HG02798 (cell line): ENCODE results near the gene ZNF23.

ENCODE experiments used
- ATAC-seq: cut with Tn5 transposase; IDR thresholded peaks from one replicate; pipeline ENCODE4 v1.9.1; 2021; ENCODE audit warnings: mild to moderate bottlenecking; ENCODE audit not compliant: unreplicated experiment, poor library complexity

The ZNF23 gene

DNA sequence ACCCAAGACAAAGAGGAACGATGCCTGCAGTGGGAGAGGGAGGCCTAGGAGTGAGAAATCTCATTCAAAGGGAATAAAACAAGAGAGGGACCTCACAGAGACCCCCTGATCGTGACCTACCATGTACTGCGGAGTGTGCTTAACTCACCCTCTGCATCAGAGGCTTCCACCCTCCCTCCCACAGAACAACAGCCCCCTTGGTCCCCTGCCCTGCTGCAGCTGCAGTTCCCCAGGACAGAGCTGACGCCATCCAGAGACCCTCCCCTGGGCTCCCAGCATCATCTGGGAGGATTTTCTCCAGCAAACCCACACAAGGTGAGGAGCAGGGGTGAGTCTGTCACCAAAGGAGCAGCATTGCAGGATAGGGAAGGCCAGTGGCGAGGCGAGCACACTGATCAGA lies 60.0 kb downstream of the ZNF23 start:
- no peak for ATAC-seq

DNA sequence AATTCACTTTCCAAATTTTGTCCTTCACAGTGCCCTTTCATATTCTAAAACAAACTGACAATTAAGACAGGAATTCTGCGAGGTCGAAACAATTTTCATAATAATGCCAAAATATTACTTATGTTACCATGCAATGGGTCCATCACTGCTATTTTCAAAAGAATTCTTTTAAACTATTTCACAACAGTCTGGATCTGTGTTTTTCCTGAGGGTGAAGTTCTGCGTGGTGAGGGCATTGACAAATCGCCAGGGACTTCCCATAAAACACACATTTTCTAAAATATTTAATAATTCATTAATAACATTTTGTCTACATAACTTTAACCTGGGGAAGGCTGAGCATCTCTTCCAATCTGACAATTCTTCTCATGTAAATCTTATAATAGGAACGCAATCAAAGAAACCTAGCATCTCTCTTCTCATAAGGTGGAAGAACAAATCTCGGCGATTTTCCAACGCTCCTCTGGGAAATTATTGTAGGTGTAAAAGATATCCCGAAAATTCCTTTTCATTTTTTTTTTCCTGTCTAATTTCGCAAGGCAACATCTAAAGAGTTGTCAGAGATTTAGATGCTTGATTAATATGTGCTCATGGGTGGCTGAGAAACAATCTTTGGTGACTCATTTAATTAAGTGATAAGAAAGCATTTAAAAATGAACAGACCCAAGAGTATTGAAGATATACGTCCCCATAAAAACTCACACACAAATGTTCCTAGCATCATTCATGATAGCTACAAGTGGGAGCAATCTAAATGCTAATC lies 62.1 kb downstream of the ZNF23 start:
- no peak for ATAC-seq
